HepG2 (cell line): Measurements from ENCODE around the gene DLL1. TPM values are rescaled to one million over a fixed set of nuclear protein-coding genes. Genes with fewer than 3 reads are reported as not detected.

Experiments
- DMAP1 ChIP-seq: IDR thresholded peaks from 2 replicates; pipeline ENCODE4 v1.6.1; 2016
- EED ChIP-seq: sonication (generic); formaldehyde crosslinking; IDR thresholded peaks from 2 replicates; pipeline ENCODE4 v1.5.0; 2020; ENCODE audit warnings: mild to moderate bottlenecking, missing genetic modification reagents
- HNRNPLL ChIP-seq: fragments of 200-400 bp; formaldehyde crosslinking; IDR thresholded peaks from 2 replicates; pipeline ENCODE4 v1.6.1; 2017; ENCODE audit warnings: mild to moderate bottlenecking, low read depth, low read length; ENCODE audit not compliant: poor library complexity, severe bottlenecking
- MTF2 ChIP-seq: sonication (generic); formaldehyde crosslinking; IDR thresholded peaks from 2 replicates; pipeline ENCODE4 v1.5.0; 2020; ENCODE audit warnings: missing genetic modification reagents, borderline replicate concordance
- PHF21A ChIP-seq: sonication (generic); formaldehyde crosslinking; IDR thresholded peaks from 2 replicates; pipeline ENCODE4 v1.5.0; 2020; ENCODE audit warnings: mild to moderate bottlenecking, missing genetic modification reagents
- RXRB ChIP-seq: IDR thresholded peaks from 2 replicates; pipeline ENCODE4 v1.6.1; 2016; ENCODE audit warnings: borderline replicate concordance, missing genetic modification reagents, missing compliant biosample characterization
- SOX13 ChIP-seq, 3 experiments: fragments of 450-650 bp in 1 of 3; sonication (generic) in 1 of 3; formaldehyde crosslinking in 1 of 3; IDR thresholded peaks in 2 of 3; conservative IDR thresholded peaks in 1 of 3; 2 replicates each; pipeline versions ENCODE4 v1.5.0 to v1.6.1; 2016 to 2020; ENCODE audit warnings: antibody characterized with exemption in 1 of 3, mild to moderate bottlenecking in 1 of 3, missing compliant biosample characterization in 1 of 3, missing genetic modification reagents in 1 of 3, moderate library complexity in 1 of 3
- TARDBP ChIP-seq: sonication (generic); formaldehyde crosslinking; IDR thresholded peaks from 2 replicates; pipeline ENCODE4 v1.8.0; 2022; ENCODE audit warnings: mild to moderate bottlenecking, missing genetic modification reagents
- ZEB1 ChIP-seq: IDR thresholded peaks from 2 replicates; pipeline ENCODE4 v1.6.1; 2012; ENCODE audit warnings: mild to moderate bottlenecking, low read depth, inconsistent platforms; ENCODE audit not compliant: insufficient replicate concordance
- ZIK1 ChIP-seq: sonication (generic); formaldehyde crosslinking; IDR thresholded peaks from 2 replicates; pipeline ENCODE4 v1.5.0; 2020; ENCODE audit warnings: mild to moderate bottlenecking, low read depth, missing genetic modification reagents, borderline replicate concordance
- ZKSCAN1 ChIP-seq: fragments of 150-350 bp; IDR thresholded peaks from 2 replicates; pipeline ENCODE4 v1.6.1; 2014; ENCODE audit warnings: low read length
- ZNF543 ChIP-seq: sonication (generic); formaldehyde crosslinking; IDR thresholded peaks from 2 replicates; pipeline ENCODE4 v1.4.0; 2020; ENCODE audit warnings: mild to moderate bottlenecking, missing genetic modification reagents
- ZNF777 ChIP-seq: sonication (generic); formaldehyde crosslinking; IDR thresholded peaks from 2 replicates; pipeline ENCODE4 v1.4.0; 2020; ENCODE audit warnings: missing genetic modification reagents
- ZSCAN20 ChIP-seq: sonication (generic); formaldehyde crosslinking; IDR thresholded peaks from 2 replicates; pipeline ENCODE4 v1.4.0; 2020; ENCODE audit warnings: missing genetic modification reagents, mild to moderate bottlenecking, borderline replicate concordance
- ZSCAN21 ChIP-seq: sonication (generic); formaldehyde crosslinking; IDR thresholded peaks from 2 replicates; pipeline ENCODE4 v1.8.0; 2022; ENCODE audit warnings: mild to moderate bottlenecking, missing genetic modification reagents, moderate library complexity, borderline replicate concordance
- ZSCAN31 ChIP-seq: sonication (generic); formaldehyde crosslinking; IDR thresholded peaks from 2 replicates; pipeline ENCODE4 v1.5.0; 2020; ENCODE audit warnings: low read depth, mild to moderate bottlenecking, missing genetic modification reagents
- polyA plus RNA-seq, 8 experiments: library from polyadenylated mRNA; depleted of rRNA in 3 of 8; stranded (reverse) in 7 of 8; unstranded in 1 of 8; fragments of >200 nt; fragmentation: Illumina TruSeq in 4 of 8; extraction: Trizol in 4 of 8; gene quantifications; 2 replicates each; pipeline versions ENCODE4 v1.2.1 to v1.2.3, GENCODE V29; 2011 to 2016; ENCODE audit warnings: low read depth in 4 of 8, missing spikeins in 1 of 8, mixed read lengths in 1 of 8; ENCODE audit not compliant: insufficient read depth in 1 of 8
- total RNA-seq, 5 experiments: library from RNA; depleted of rRNA; stranded (reverse); fragments of >200 nt; fragmentation: Illumina TruSeq; extraction: Trizol; gene quantifications; 2 replicates each; pipeline ENCODE4 v1.2.3, GENCODE V29; 2016; ENCODE audit warnings: low read depth in 1 of 5
- TF ChIP-seq, protein P1 (sequence below): sonication (generic); formaldehyde crosslinking; IDR thresholded peaks from 2 replicates; pipeline ENCODE4 v1.5.0; 2020; ENCODE audit warnings: missing genetic modification reagents, mild to moderate bottlenecking, borderline replicate concordance
- TF ChIP-seq, protein P2 (sequence below): IDR thresholded peaks from 2 replicates; pipeline ENCODE4 v1.6.1; 2016; ENCODE audit warnings: mild to moderate bottlenecking
- TF ChIP-seq, protein P3 (sequence below): sonication (generic); formaldehyde crosslinking; IDR thresholded peaks from 2 replicates; pipeline ENCODE4 v1.5.1; 2020; ENCODE audit warnings: mild to moderate bottlenecking, missing genetic modification reagents, borderline replicate concordance
- TF ChIP-seq, protein P4 (sequence below): sonication (generic); formaldehyde crosslinking; conservative IDR thresholded peaks from 2 replicates; pipeline ENCODE4 v1.8.1; 2023; ENCODE audit warnings: missing genetic modification reagents

Gene DLL1
- total and polyA plus RNA-seq, 2 of the 13 experiments (the other 11 are each of a cell fraction or from before 2014, with no cell fraction given): not detected

DNA sequence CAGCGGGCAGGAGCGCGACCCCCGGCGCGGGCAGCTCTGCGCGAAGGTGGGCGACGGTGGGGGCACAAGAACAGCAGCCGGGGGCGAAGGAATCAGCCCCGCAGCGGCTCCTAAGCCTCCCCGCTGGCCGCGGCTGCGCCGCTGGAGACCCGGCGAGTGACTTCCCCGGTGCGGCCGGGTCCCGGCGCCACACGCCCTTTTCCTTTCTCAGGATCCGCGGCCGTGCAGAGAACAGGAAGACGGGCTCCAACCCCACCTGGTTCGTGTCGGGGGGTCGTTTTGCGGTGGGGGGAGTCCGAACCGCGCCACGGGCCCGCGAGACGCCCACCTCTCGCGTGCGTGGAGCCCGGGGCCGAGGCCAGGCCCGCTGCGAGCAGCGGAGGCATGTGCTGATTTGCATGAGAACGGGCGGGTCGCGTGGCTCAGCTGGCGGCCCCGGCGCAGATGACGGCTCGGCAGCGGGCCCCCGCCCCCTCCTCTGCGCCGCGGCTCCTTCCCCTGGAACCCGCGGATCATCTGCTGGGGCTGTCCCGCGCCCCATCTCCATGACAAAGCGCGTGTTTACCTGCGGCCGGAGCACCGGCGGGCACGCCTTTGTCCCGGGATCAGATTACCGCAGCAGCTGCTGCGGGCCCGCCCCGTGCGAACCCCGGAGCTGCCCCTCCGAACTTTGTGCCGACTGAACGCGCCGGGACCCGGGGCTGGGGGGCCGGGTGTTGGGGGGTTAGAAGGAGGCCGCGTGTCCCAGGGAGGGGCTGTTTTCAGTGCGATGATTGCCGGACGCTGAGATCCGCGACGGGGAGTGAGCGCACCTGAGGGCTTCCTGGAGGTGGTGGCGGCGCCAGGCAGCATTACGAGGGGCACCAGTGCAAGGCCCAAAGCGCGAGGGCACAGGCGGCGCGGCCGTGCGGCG, 4.9 kb upstream of the DLL1 start (continued):
- peak; percentile 94 for TF ChIP-seq HNRNPLL
- no peak for TF ChIP-seq SOX13 (IDR thresholded peaks at IDR 0.05)
- peak in 1 of 2 experiments; percentile 81; a peak in 2 of 4 replicates for TF ChIP-seq SOX13 (CRISPR knock-in tag; conservative IDR thresholded peaks at IDR 0.05 in 1 of 2, IDR thresholded peaks at IDR 0.05 in 1 of 2)
- TF ChIP-seq TARDBP (CRISPR knock-in tag): peak; percentile 34; the same call in 1 of the 2 replicates
- TF ChIP-seq MTF2 (CRISPR knock-in tag): peak; percentile 99; the same call in 1 of the 2 replicates
- TF ChIP-seq ZSCAN21 (CRISPR knock-in tag): peak; percentile 49; the same call in 1 of the 2 replicates
- TF ChIP-seq, protein P1, sequence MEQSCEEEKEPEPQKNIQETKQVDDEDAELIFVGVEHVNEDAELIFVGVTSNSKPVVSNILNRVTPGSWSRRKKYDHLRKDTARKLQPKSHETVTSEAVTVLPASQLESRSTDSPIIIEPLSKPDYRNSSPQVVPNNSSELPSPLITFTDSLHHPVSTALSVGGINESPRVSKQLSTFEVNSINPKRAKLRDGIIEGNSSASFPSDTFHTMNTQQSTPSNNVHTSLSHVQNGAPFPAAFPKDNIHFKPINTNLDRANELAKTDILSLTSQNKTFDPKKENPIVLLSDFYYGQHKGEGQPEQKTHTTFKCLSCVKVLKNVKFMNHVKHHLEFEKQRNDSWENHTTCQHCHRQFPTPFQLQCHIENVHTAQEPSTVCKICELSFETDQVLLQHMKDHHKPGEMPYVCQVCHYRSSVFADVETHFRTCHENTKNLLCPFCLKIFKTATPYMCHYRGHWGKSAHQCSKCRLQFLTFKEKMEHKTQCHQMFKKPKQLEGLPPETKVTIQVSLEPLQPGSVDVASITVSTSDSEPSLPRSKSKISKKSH (CRISPR knock-in tag): peak; percentile 39; the same call in 1 of the 2 replicates
- 0 out of 2 replicates have a peak, but pooled peaks have one; percentile 30 for TF ChIP-seq ZSCAN20 (CRISPR knock-in tag)
- TF ChIP-seq, protein P2, sequence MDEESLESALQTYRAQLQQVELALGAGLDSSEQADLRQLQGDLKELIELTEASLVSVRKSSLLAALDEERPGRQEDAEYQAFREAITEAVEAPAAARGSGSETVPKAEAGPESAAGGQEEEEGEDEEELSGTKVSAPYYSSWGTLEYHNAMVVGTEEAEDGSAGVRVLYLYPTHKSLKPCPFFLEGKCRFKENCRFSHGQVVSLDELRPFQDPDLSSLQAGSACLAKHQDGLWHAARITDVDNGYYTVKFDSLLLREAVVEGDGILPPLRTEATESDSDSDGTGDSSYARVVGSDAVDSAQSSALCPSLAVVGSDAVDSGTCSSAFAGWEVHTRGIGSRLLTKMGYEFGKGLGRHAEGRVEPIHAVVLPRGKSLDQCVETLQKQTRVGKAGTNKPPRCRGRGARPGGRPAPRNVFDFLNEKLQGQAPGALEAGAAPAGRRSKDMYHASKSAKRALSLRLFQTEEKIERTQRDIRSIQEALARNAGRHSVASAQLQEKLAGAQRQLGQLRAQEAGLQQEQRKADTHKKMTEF: peak; percentile 53; the same call in 1 of the 2 replicates
- TF ChIP-seq ZEB1: peak; percentile 65
- no peak for TF ChIP-seq ZIK1 (CRISPR knock-in tag)
- TF ChIP-seq, protein P3, sequence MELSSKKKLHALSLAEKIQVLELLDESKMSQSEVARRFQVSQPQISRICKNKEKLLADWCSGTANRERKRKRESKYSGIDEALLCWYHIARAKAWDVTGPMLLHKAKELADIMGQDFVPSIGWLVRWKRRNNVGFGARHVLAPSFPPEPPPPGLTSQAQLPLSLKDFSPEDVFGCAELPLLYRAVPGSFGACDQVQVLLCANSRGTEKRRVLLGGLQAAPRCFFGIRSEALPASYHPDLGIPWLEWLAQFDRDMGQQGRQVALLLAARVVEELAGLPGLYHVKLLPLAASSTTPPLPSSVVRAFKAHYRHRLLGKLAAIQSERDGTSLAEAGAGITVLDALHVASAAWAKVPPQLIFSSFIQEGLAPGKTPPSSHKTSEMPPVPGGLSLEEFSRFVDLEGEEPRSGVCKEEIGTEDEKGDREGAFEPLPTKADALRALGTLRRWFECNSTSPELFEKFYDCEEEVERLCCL (CRISPR knock-in tag): 0 out of 2 replicates have a peak, but pooled peaks have one; percentile 35
- no peak for TF ChIP-seq RXRB
- TF ChIP-seq, protein P4, sequence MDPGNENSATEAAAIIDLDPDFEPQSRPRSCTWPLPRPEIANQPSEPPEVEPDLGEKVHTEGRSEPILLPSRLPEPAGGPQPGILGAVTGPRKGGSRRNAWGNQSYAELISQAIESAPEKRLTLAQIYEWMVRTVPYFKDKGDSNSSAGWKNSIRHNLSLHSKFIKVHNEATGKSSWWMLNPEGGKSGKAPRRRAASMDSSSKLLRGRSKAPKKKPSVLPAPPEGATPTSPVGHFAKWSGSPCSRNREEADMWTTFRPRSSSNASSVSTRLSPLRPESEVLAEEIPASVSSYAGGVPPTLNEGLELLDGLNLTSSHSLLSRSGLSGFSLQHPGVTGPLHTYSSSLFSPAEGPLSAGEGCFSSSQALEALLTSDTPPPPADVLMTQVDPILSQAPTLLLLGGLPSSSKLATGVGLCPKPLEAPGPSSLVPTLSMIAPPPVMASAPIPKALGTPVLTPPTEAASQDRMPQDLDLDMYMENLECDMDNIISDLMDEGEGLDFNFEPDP (CRISPR knock-in tag): 0 out of 2 replicates have a peak, but pooled peaks have one; percentile 80
- TF ChIP-seq DMAP1 (CRISPR knock-in tag): 0 out of 2 replicates have a peak, but pooled peaks have one; percentile 31
- 0 out of 2 replicates have a peak, but pooled peaks have one; percentile 26 for TF ChIP-seq ZSCAN31 (CRISPR knock-in tag)
- no peak for TF ChIP-seq ZKSCAN1
- TF ChIP-seq PHF21A (CRISPR knock-in tag): peak; percentile 60; the same call in 1 of the 2 replicates
- TF ChIP-seq ZNF543 (CRISPR knock-in tag): 0 out of 2 replicates have a peak, but pooled peaks have one; percentile 47
- peak; percentile 89 for TF ChIP-seq EED (CRISPR knock-in tag)
- peak; percentile 4; the same call in 1 of the 2 replicates for TF ChIP-seq ZNF777 (CRISPR knock-in tag)
